Lower leg skin (tissue), 3 donors: ENCODE results near the gene GPS2.

Experiments
- CTCF ChIP-seq, 3 donors: fragments of 450-650 bp; IDR thresholded peaks; one replicate each; pipeline ENCODE4 v1.5.1; 2016; ENCODE audit warnings: antibody characterized with exemption in 3 of 3, mild to moderate bottlenecking in 3 of 3, moderate library complexity in 2 of 3
- POLR2A ChIP-seq, 2 donors: fragments of 450-650 bp; IDR thresholded peaks; one replicate each; pipeline ENCODE4 v1.6.1; 2016 to 2017; ENCODE audit warnings: antibody characterized with exemption in 2 of 2, mild to moderate bottlenecking in 1 of 2, moderate library complexity in 1 of 2

GRCh38 chr17:7330638-7331015 lies 15.5 kb upstream of the GPS2 start:
- no peak for TF ChIP-seq CTCF (IDR thresholded peaks at IDR 0.05)
- no peak for TF ChIP-seq POLR2A (IDR thresholded peaks at IDR 0.05)
